BLaER1 (cell line): ENCODE data around the gene COLEC11.
A peak's percentile ranks its signal among the peaks of the same experiment; 100 is the strongest.

Experiments
- H3K27ac ChIP-seq: shearing (Covaris generic); formaldehyde crosslinking; 2 replicates; pipeline ENCODE4 v1.8.1; 2022
- H3K27me3 ChIP-seq: shearing (Covaris generic); formaldehyde crosslinking; 2 replicates; pipeline ENCODE4 v1.8.1; 2022
- H3K36me3 ChIP-seq: shearing (Covaris generic); formaldehyde crosslinking; 2 replicates; pipeline ENCODE4 v1.8.1; 2022
- H3K4me1 ChIP-seq: shearing (Covaris generic); formaldehyde crosslinking; 2 replicates; pipeline ENCODE4 v1.8.1; 2022
- H3K4me2 ChIP-seq: shearing (Covaris generic); formaldehyde crosslinking; 2 replicates; pipeline ENCODE4 v1.8.1; 2022
- H3K4me3 ChIP-seq: shearing (Covaris generic); formaldehyde crosslinking; 2 replicates; pipeline ENCODE4 v1.8.1; 2022
- H3K9ac ChIP-seq: shearing (Covaris generic); formaldehyde crosslinking; 2 replicates; pipeline ENCODE4 v1.8.1; 2022
- H3K9me3 ChIP-seq: shearing (Covaris generic); formaldehyde crosslinking; 2 replicates; pipeline ENCODE4 v1.8.1; 2022
- H4K20me1 ChIP-seq: shearing (Covaris generic); formaldehyde crosslinking; 2 replicates; pipeline ENCODE4 v1.8.1; 2022
- Cebpa-rat ChIP-seq: shearing (Covaris generic); IDR thresholded peaks from 2 replicates; pipeline ENCODE4 v1.8.1; 2022

Gene COLEC11

GRCh38 chr2:3680548-3681345 lies 85.8 kb downstream of the COLEC11 start:
- Histone ChIP-seq H3K4me3 (no peak overlapping the region), H3K27me3 (no peaks in the 10 kb centered on the region), H3K9ac (no peak overlapping the region), H3K36me3 (no peaks in the 10 kb centered on the region), H3K9me3 (no peaks in the 10 kb centered on the region), H4K20me1 (no peaks in the 10 kb centered on the region), H3K27ac (no peak overlapping the region), H3K4me1 (peaks cover 43% of the 10 kb centered on the region), H3K4me2 (peak overlapping the region; percentile 43)
- no peak for TF ChIP-seq Cebpa-rat

DNA sequence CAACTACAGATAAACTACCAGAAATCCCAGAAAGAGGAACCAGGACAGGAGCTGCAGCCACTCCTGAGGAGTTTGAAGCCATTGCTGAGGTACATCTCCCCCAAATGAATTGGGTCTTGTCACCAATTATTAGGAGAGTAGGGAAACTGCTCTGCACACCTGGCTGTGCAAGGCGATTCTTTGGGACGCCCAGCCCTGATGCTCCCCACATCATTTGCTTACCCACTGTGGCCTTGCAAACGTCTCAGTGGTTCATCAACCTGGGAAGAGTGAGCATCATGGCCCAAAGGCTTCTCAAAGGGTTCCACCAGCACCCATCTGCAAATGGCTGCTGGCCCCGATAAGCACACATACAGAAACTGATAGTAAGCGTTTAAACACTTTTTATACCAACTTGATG lies 86.7 kb downstream of the COLEC11 start:
- Histone ChIP-seq H3K27me3 (no peaks in the 10 kb centered on the region), H3K4me1 (peaks cover 35% of the 10 kb centered on the region), H3K4me2 (peak overlapping the region; percentile 72; the same call in 1 of the 2 replicates), H3K9me3 (no peaks in the 10 kb centered on the region), H3K9ac (no peak overlapping the region), H3K36me3 (no peaks in the 10 kb centered on the region), H4K20me1 (no peaks in the 10 kb centered on the region), H3K27ac (no peak overlapping the region), H3K4me3 (no peak overlapping the region)
- TF ChIP-seq Cebpa-rat = no peak

DNA sequence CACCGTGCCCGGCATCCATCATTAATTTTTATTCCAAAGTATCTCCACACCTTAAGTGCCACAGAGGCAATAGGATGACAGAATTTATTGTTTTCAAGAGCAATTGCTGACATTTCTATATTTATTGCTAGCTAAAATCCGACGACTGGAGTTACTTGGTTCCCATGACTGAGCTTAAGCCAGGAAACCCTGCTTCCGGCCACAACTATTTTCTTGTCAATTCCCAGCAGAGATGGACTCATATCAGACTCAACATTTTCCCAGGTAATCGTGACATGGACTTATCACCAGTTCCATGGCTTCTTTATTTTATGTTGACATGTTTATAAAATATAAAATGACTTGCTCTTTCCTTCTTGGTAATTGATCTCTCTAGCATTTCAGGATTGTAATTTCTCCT lies 87.9 kb downstream of the COLEC11 start:
- Histone ChIP-seq H3K4me1 (peaks cover 35% of the 10 kb centered on the region), H3K4me2 (peak overlapping the region; percentile 72), H3K9ac (no peak overlapping the region), H4K20me1 (no peaks in the 10 kb centered on the region), H3K27ac (0 out of 2 replicates have a peak overlapping the region, but pooled peaks have one; percentile 8), H3K4me3 (no peak overlapping the region), H3K36me3 (no peaks in the 10 kb centered on the region), H3K27me3 (no peaks in the 10 kb centered on the region), H3K9me3 (no peaks in the 10 kb centered on the region)
- no peak for TF ChIP-seq Cebpa-rat

DNA sequence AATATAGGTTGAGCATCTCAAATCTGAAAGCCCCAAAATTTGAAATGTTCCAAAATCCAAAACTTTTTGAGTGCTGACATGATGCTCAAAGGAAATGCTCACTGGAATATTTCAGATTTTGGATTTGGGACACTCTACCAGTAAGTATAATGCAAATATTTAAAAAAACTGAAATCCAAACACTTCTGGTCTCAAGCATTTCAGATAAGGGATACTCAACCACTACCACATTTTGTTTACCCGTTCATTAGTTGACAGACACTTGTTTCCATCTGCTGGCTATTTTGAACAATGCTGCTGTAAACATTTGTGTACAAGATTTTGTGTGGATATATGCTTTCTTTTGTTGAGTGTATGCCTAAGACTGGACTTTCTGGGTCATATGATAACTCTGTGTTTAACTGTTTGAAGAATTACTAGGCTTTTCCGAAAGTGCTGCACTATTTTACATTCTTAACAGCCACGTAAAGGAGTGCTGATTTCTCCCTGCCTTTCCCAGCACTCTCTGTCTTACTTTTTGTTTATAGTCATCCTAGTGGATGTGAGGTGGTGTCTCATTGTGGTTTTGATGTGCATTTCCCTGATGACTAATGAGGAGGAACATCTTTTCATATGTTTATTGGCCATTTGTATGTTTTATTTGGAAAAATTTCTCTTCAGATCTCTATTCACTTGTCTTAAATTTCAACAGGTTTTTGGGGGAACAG lies 89.0 kb downstream of the COLEC11 start:
- H3K4me3 ChIP-seq = no peak overlapping the region
- H3K9ac ChIP-seq = no peak overlapping the region
- H3K27me3 ChIP-seq = no peaks in the 10 kb centered on the region
- H3K36me3 ChIP-seq = no peaks in the 10 kb centered on the region
- peaks cover 35% of the 10 kb centered on the region for H3K4me1 ChIP-seq
- no peak overlapping the region for H3K27ac ChIP-seq
- H3K9me3 ChIP-seq = no peaks in the 10 kb centered on the region
- no peak for TF ChIP-seq Cebpa-rat
- no peaks in the 10 kb centered on the region for H4K20me1 ChIP-seq
- H3K4me2 ChIP-seq = no peak overlapping the region

DNA sequence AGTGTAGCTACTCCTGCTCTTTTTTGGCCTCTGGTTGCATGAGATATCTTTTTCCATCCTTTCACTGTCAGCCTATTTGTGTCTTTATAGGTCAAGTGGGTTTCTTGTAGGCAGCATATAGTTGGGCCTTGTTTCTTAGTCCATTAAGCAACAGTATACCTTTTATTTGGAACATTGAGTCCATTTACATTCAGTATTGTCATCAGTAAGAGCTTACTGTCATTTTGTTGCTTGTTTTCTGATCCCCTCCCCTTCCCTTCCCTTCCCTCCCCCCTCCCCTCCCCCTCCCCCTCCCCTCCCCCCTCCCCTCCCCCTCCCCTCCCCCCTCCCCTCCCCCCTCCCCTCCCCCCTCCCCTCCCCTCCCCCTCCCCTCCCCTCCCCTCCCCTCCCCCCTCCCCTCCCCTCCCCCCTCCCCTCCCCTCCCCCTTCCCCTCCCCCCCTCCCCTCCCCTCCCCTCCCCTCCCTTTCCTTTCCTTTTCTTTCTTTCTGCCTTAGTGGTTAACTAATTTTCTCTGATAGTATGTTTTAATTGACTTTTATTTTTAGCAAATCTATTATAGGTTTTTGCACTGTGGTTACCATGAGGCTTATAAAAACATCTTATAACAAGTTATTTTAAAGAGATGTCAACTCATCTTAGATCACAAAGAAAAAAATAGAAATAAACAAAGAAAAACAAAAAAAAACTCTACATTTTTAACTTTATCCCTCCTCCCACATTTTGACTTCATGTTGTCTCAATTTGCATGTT lies 95.3 kb downstream of the COLEC11 start:
- no peaks in the 10 kb centered on the region for H3K27me3 ChIP-seq
- no peaks in the 10 kb centered on the region for H3K4me1 ChIP-seq
- no peak overlapping the region for H3K4me3 ChIP-seq
- no peaks in the 10 kb centered on the region for H3K36me3 ChIP-seq
- no peak for TF ChIP-seq Cebpa-rat
- no peak overlapping the region for H3K4me2 ChIP-seq
- no peak overlapping the region for H3K27ac ChIP-seq
- H3K9ac ChIP-seq = no peak overlapping the region
- H4K20me1 ChIP-seq = no peaks in the 10 kb centered on the region
- peaks cover 14% of the 10 kb centered on the region for H3K9me3 ChIP-seq

DNA sequence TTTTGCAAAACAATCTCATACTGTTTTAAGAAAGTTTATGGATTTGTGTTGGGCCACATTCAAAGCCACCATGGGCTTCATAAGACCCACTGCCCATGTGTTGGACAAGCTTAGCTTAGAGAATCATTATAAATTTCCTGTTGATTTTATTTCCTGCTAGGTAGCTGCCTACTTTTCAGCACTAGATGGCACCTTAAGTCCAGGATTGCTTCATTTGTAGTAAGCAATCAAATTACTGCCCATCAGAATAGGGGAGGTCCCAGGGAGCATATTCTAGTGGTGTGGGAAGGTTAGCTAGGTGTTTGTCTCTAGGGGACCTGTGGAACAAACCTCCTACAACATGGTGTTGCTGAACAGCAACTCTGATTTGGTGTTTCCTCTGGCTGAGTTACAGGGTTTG lies 97.5 kb downstream of the COLEC11 start:
- no peak overlapping the region for H3K4me3 ChIP-seq
- no peaks in the 10 kb centered on the region for H3K36me3 ChIP-seq
- H3K27me3 ChIP-seq = no peaks in the 10 kb centered on the region
- no peaks in the 10 kb centered on the region for H4K20me1 ChIP-seq
- H3K9me3 ChIP-seq = peaks cover 14% of the 10 kb centered on the region
- TF ChIP-seq Cebpa-rat = no peak
- no peak overlapping the region for H3K27ac ChIP-seq
- no peaks in the 10 kb centered on the region for H3K4me1 ChIP-seq
- no peak overlapping the region for H3K4me2 ChIP-seq
- H3K9ac ChIP-seq = no peak overlapping the region
